Measurements from ENCODE around the gene RRBP1.

DNA sequence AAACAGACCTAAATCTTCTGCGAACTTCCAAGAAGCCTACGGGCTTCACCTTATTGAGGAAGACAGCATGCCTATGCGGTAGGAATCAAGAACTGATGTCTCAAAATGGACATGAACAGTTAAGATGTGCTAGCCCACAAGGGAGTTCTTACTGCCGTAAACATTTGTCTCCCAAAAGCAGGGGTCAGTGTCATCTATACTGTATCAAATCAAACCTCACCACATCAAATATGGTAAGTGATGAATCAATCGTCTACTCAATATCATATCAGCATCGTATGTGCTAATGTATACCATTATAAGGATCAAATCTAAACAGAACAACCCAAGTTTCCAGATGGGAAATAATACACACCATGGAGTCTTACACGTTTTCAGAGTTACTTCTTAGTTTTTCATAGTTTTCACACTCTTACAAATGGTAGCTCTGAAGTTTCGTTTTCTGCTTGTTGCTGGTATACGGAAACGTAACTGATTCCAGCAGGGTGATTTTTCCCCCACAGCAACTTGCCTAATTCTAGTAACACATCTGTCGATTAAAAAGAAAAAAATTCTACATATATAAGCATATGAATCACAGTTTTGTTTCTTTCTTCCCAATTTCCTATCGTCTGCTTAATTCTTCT lies 12.6 kb downstream of the RRBP1 start:
- TF ChIP-seq, protein P1, sequence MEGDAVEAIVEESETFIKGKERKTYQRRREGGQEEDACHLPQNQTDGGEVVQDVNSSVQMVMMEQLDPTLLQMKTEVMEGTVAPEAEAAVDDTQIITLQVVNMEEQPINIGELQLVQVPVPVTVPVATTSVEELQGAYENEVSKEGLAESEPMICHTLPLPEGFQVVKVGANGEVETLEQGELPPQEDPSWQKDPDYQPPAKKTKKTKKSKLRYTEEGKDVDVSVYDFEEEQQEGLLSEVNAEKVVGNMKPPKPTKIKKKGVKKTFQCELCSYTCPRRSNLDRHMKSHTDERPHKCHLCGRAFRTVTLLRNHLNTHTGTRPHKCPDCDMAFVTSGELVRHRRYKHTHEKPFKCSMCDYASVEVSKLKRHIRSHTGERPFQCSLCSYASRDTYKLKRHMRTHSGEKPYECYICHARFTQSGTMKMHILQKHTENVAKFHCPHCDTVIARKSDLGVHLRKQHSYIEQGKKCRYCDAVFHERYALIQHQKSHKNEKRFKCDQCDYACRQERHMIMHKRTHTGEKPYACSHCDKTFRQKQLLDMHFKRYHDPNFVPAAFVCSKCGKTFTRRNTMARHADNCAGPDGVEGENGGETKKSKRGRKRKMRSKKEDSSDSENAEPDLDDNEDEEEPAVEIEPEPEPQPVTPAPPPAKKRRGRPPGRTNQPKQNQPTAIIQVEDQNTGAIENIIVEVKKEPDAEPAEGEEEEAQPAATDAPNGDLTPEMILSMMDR (IDR thresholded peaks at IDR 0.05), result no peak
- TF ChIP-seq POLR2A (IDR thresholded peaks at IDR 0.05), result no peak
